ENCODE results near the gene LRRC17. TPM values are rescaled to one million over a fixed set of nuclear protein-coding genes. Genes with fewer than 3 reads are reported as not detected.

LRRC17 gene
- total RNA-seq (2014; rRNA removed) (0.11 TPM in 1 of 2 replicates, not detected in the other), Bru-seq, nascent RNA (percentile 27 among the genes with signal in this experiment), BruChase-seq, experiment 1, labeled RNA remaining after a 6-hour chase (percentile 29 among the genes with signal in this experiment), BruChase-seq, experiment 2, labeled RNA remaining after a 2-hour chase (percentile 36 among the genes with signal in this experiment)
- long read RNA-seq, partial matches to known transcripts, result 0 of 1 reads
- long read RNA-seq, other reads (novel, unspliced or antisense), result 1 of 1 reads

GRCh38 chr7:102912742-102913141 lies at the start of gene LRRC17:
LRRC17 (plus strand) TSS chr7:102913000; CDS start chr7:102933914, 20,914 bp downstream.
- Histone ChIP-seq H2AFZ (ENCODE audit: low read length) (no peak within 1 kb of the TSS), H3K27ac (ENCODE audit: low read length) (no peak within 1 kb of the TSS), H3K79me2 (ENCODE audit: low read length) (no peaks in the 10 kb centered on the region), H3K4me2 (ENCODE audit: low read length) (no peak within 1 kb of the TSS), H3K27me3 (ENCODE audit: low read length) (no peaks in the 10 kb centered on the region), H3K4me3 (ENCODE audit: low read length) (no peak within 1 kb of the TSS), H3F3A (ENCODE audit: low read length, unreplicated experiment) (no peaks in the 10 kb centered on the region), H3K9me2 (replicated peaks; ENCODE audit: low read length) (no peaks in the 10 kb centered on the region), H4K20me1 (ENCODE audit: low read length) (no peaks in the 10 kb centered on the region), H3K4me1 (ENCODE audit: insufficient read depth, low read length) (peaks cover 12% of the 10 kb centered on the region), H3K9me3 (ENCODE audit: low read length) (no peaks in the 10 kb centered on the region), H3K36me3 (ENCODE audit: low read depth, low read length) (no peaks in the 10 kb centered on the region), H3K9ac (ENCODE audit: low read length) (no peak within 1 kb of the TSS)
- CTCF ChIA-PET, result no interaction called here
- no TSS peak for BruUV-seq (replicated peaks)
- DNase-seq, result no peak
- ATAC-seq, result no peak
- TF ChIP-seq EZH2 (IDR thresholded peaks at IDR 0.05; ENCODE audit: low read length, unreplicated experiment), result no peak
- TF ChIP-seq EZH2phosphoT487 (IDR thresholded peaks at IDR 0.05; ENCODE audit: borderline replicate concordance, low read length), result no peak
- TF ChIP-seq, protein P1, sequence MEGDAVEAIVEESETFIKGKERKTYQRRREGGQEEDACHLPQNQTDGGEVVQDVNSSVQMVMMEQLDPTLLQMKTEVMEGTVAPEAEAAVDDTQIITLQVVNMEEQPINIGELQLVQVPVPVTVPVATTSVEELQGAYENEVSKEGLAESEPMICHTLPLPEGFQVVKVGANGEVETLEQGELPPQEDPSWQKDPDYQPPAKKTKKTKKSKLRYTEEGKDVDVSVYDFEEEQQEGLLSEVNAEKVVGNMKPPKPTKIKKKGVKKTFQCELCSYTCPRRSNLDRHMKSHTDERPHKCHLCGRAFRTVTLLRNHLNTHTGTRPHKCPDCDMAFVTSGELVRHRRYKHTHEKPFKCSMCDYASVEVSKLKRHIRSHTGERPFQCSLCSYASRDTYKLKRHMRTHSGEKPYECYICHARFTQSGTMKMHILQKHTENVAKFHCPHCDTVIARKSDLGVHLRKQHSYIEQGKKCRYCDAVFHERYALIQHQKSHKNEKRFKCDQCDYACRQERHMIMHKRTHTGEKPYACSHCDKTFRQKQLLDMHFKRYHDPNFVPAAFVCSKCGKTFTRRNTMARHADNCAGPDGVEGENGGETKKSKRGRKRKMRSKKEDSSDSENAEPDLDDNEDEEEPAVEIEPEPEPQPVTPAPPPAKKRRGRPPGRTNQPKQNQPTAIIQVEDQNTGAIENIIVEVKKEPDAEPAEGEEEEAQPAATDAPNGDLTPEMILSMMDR (conservative IDR thresholded peaks at IDR 0.05; ENCODE audit: low read depth, low read length), result no peak
- intact Hi-C loops (cut with micrococcal nuclease), result no loop called here
- POLR2A ChIA-PET (ENCODE audit: unreplicated experiment), result no interaction called here

- H4K20me1 ChIP-seq (ENCODE audit: low read length), result no peaks in the 10 kb centered on the region
- TF ChIP-seq, protein P1 (conservative IDR thresholded peaks at IDR 0.05; ENCODE audit: low read depth, low read length), result no peak
- no peaks in the 10 kb centered on the region for H3K9me2 ChIP-seq (replicated peaks; ENCODE audit: low read length)
- POLR2A ChIA-PET (ENCODE audit: unreplicated experiment), result no interaction called here
- peak overlapping the region; percentile 63 for H3K4me2 ChIP-seq (ENCODE audit: low read length)
- H2AFZ ChIP-seq (ENCODE audit: low read length), result no peak overlapping the region
- H3K4me3 ChIP-seq (ENCODE audit: low read length), result no peak overlapping the region
- intact Hi-C loops (cut with micrococcal nuclease), result loop anchor here (1.0 to 5.0 kb wide), 2 partner anchors 10 to 197 kb away; no protein-coding TSS in a partner anchor
- no peaks in the 10 kb centered on the region for H3K9me3 ChIP-seq (ENCODE audit: low read length)
- H3K79me2 ChIP-seq (ENCODE audit: low read length), result no peaks in the 10 kb centered on the region
- DNase-seq, result peak; percentile 86
- ATAC-seq, result peak; percentile 90
- peaks cover 3% of the 10 kb centered on the region for H3F3A ChIP-seq (ENCODE audit: low read length, unreplicated experiment)
- H3K27ac ChIP-seq (ENCODE audit: low read length), result peak overlapping the region; percentile 62
- no peaks in the 10 kb centered on the region for H3K27me3 ChIP-seq (ENCODE audit: low read length)
- peaks cover 27% of the 10 kb centered on the region for H3K4me1 ChIP-seq (ENCODE audit: insufficient read depth, low read length)
- CTCF ChIA-PET, result no interaction called here
- H3K36me3 ChIP-seq (ENCODE audit: low read depth, low read length), result no peaks in the 10 kb centered on the region
- no TSS peak for BruUV-seq (replicated peaks)
- no peak overlapping the region for H3K9ac ChIP-seq (ENCODE audit: low read length)
Observed at GRCh38 chr7:102864958-102865357, 47.8 kb upstream of the LRRC17 start.

- ATAC-seq (no peak), DNase-seq (no peak)
- CTCF ChIA-PET, result no interaction called here
- no peaks in the 10 kb centered on the region for H3K9me2 ChIP-seq (replicated peaks; ENCODE audit: low read length)
- no peaks in the 10 kb centered on the region for H3K27me3 ChIP-seq (ENCODE audit: low read length)
- no peaks in the 10 kb centered on the region for H3K9me3 ChIP-seq (ENCODE audit: low read length)
- H3K27ac ChIP-seq (ENCODE audit: low read length), result no peak overlapping the region
- H3K36me3 ChIP-seq (ENCODE audit: low read depth, low read length), result no peaks in the 10 kb centered on the region
- TF ChIP-seq EZH2phosphoT487 (IDR thresholded peaks at IDR 0.05; ENCODE audit: borderline replicate concordance, low read length) (no peak), EZH2 (IDR thresholded peaks at IDR 0.05; ENCODE audit: low read length, unreplicated experiment) (no peak)
- TF ChIP-seq, protein P1 (conservative IDR thresholded peaks at IDR 0.05; ENCODE audit: low read depth, low read length), result no peak
- H3K4me1 ChIP-seq (ENCODE audit: insufficient read depth, low read length), result peaks cover 22% of the 10 kb centered on the region
- H3K4me2 ChIP-seq (ENCODE audit: low read length), result no peak overlapping the region
- H3K4me3 ChIP-seq (ENCODE audit: low read length), result no peak overlapping the region
- H3K79me2 ChIP-seq (ENCODE audit: low read length), result no peaks in the 10 kb centered on the region
- intact Hi-C loops (cut with micrococcal nuclease), result no loop called here
- H2AFZ ChIP-seq (ENCODE audit: low read length), result no peak overlapping the region
- H4K20me1 ChIP-seq (ENCODE audit: low read length), result no peaks in the 10 kb centered on the region
- no TSS peak for BruUV-seq (replicated peaks)
- H3F3A ChIP-seq (ENCODE audit: low read length, unreplicated experiment), result peaks cover 3% of the 10 kb centered on the region
- H3K9ac ChIP-seq (ENCODE audit: low read length), result no peak overlapping the region
- POLR2A ChIA-PET (ENCODE audit: unreplicated experiment), result no interaction called here
Observed at GRCh38 chr7:102866535-102867215, 46.1 kb upstream of the LRRC17 start.
